GM19438 (cell line): ENCODE results near the gene SP6.

ENCODE experiments used
- ATAC-seq: cut with Tn5 transposase; IDR thresholded peaks from one replicate; pipeline ENCODE4 v1.9.1; 2021; ENCODE audit warnings: low read depth; ENCODE audit not compliant: unreplicated experiment

SP6 gene

GRCh38 chr17:47879776-47880454, 29.0 kb upstream of the SP6 start:
- ATAC-seq = no peak

DNA sequence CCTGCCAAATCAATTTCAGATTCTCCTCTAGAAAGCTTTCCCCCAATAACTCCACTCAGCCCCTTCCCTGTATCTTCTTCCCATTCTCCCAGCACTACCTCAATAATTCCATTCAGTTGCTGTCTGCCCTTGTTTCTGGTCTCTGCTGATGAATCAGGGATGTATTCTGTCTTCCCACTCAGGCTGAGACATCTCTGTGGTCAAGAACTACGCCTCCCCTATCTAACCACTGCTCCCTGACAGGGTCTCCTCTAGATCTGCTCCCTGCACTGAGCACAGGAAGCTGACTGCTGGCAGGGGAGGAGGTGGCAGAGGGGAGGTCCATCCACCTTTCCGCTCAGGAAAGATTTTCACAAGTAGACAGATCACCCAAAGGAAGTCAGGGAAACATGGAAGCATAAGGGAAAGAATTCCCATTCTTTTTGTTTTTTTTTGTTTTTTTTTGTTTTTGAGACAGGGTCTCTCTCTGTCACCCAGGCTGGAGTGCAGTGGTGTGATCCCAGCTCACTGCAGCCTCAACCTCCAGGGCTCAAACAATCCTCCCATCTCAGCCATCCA, 28.1 kb upstream of the SP6 start:
- no peak for ATAC-seq

GRCh38 chr17:47878203-47879027, 27.5 kb upstream of the SP6 start:
- ATAC-seq = no peak

DNA sequence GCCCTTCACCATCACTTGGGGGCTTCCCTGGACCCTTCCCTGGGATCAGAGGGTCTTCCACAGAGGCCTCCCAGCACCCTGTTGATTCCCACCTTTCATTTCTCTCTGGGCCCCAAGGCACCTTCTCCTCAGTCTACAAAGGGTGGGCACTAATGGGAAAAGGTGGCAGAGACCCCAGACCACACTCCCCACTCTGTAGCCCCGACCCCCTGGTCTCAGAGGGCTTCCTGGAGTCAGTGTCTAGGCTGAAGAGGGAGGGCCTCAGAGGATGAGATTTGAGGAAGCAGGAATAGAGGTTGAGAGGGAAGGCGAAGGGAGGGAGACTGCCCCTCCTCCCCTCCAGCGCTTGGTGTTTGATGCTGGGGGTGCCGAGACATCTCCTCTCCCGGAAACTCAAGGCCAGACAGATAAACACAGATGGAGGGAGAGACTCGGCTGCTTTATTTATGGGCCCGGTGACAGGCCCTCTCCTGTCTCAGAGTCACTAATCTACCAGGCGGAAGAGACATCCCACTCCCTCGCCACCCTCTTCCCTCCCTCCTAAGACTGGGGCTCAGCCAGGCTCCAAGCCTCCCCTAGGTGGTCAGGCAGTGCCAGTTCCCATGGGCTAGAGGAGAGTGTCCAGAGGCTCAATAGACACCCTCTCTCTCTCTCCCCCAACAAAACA, 26.5 kb upstream of the SP6 start:
- ATAC-seq = no peak

DNA sequence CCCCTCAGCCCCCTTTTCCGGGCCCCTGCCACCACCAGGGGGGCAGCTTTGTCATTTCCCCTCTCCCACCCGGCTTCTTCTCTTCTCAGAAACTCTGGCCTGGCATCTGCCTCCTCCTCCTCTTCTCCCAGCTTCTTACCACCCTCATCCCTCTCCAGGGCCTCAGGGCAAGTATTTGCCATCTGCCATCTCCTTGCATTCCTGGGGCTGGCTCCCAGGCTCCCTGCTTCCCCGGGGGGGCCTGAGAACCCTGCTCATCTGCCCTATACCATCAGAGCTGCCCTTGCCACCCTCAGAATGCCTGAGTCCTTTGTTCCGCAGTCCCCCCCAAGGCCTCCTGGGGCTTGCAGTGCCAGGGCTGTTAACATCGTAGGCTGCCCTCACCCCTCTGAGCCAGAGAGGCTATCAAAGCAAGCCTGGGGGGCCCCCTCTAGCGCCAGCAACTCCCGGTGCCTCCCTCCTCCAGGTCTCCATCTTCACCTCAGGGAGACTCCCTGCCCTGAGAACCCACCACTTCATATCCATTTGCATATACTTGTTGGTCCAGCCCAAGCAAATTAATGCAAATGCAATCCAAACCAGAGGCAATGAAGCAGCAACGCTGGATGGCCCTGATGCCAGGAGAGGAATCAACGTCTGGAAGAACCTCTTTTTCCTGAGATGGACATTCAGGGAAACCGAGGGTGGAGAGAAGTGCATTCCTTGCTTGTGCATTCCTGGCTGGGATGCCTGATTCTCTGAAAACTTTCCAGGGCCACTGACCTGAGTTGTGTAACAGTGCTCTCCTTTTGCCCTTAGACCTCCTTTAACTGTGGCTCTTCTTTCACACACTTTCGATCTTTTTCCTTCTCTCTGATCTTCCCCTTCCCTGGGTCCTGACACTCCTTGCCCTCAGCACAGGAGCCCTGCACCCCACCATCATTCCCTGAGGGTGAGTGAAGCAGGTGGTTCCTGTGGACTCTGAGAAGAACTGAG, 24.3 kb upstream of the SP6 start:
- no peak for ATAC-seq

DNA sequence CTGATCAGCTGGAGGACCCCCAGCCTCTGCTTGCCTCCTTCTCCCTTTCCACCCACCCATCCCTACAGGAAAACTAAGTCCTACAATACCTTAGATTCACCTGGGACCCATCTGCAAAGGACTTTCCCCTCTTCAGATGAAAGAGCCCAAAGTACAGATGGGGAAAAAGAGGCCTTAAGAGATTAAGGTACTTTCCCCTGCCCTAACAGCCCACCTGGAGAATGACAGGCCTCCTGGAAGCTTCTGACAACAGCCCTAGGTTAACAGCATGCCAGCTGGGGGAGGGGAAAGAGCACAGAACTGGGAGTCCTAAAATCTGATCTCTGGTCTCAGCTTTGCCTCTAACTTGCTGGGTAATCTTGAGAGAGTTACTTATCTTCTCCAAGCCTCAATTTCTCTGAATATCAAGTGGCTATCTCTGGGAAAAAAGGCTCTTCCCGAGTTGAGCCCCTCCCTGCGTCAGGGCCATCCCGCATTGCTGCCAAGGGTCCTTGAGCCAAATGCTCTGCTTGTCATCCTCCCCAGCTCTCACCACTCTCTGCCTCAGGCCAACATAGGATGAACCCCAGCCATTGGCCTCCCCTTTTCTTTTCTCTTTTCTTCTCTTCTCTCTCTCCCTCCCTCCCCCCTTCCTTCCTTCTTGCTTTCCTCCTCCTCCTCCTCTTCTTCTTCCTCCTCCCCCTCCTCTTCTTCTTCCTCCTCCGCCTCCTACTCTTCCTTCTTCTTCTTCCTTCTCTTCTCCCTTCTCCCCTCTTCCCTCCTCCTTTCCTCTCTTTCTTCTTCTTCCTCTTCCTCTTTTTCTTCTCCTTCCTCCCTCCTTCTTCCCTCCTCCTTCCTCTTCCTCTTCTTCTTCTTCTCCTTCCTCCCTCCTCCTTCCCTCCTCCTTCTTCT, 22.5 kb upstream of the SP6 start:
- no peak for ATAC-seq

DNA sequence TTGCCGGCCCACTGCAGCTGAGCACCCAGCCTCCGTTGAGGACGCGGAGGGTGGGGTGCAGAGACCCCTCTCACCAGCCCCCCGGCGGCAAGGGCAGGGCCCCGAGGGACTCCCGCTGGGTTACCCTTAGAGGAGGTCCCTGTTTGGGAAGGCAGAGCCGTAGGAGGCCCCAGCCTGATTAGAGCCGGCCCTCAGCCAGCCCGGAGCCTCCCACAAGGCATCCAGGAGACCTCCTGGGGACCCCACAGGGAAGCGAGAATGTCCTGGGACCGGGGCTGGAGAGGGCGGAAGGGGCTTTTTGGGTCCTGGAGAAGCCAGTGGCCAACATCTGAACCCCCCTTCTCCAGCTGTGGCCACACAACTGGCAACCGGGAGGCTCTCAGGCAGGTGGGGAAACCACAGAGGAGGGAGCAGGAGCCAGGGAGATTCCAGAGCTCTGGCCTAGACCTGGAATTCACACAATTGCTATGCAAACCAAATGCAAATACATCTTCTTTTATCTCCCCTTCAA, 21.7 kb upstream of the SP6 start:
- ATAC-seq = no peak

DNA sequence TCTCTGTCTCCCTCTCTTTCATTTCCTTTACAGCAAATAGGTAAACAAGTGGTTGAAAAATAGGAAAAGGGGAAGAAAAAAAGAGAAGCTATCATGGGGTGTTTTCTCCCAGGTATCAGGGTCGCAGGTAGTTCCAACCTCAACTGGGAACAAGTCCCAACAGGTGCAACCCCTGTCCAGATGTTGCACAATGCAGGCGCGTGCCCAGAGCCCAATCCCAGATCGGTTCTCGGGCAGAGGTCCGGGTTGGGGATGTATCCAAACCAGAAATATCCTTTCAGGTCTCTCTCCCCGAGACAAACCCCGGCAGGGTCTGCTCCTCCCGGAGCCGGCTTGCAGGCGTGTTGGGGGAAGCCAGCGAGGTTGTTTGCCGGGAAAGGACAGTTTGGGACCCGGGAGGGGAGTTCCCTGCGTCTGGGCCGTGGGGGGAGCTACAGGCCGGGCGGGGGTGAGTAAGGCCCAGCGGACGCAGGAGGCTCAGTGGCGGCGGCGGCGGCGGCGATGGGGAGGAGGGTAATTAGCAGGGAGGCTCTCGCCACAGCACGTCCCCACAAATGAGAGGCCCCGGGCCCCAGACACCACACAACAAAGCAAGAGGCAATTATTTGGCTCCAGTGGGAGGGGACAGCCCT, 21.2 kb upstream of the SP6 start:
- no peak for ATAC-seq

DNA sequence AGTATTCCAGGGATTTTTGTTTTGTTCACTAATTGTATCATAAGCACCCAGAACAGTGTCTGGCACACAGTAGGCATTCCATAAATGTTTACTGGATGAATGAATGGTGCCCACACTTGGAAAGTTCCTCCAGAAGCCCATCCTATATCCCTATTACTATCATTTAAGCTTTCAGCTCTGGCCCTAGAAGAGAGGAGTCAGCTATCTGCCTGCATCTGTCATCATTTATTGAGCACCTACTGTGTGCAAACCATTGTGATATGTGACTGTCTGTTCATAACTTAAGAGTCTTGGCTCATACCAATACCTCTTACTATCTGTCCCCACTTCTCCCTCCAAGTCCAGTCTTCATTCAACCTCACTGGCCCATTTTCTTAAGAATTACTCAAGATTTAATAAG, 20.1 kb upstream of the SP6 start:
- no peak for ATAC-seq

DNA sequence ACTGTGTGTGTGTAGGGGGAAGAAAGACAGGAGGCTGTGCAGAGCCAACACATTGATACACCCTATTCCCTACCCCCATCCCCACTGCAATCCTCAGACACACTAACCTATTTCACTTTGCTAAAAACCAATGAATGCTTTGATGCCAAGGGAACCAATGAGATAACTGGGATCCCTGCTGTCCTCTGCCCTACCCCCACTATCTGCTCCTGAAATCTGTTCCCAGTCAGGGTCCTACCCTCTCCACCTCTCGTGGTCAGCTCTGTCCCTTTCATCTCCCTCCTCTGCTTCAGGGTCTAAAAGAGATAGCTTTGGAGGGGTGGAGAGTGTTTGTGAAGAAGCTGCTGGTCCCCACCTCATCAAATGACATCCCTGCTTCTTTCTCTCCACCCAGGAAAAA, 19.1 kb upstream of the SP6 start:
- ATAC-seq = no peak

DNA sequence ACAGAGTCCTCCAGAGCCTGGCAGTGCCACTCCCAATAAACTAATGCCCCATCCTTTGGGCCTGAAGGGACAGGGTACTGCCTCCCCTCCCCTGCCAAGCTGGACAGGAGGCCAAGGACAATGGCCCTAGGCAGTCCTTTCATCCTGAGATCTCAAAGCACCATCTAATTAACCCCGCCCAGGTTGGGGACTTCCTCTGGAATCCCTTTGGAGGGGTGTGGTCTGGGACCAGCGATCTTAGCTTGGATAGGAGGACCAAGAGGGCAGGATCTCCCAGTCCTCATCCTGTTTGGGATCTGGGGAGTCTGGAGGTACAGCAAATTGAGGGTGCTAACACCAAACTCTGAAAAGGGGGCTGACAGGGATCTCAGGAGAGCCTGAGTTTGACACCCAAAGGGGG, 18.2 kb upstream of the SP6 start:
- ATAC-seq = no peak

GRCh38 chr17:47867813-47868533, 17.0 kb upstream of the SP6 start:
- no peak for ATAC-seq

DNA sequence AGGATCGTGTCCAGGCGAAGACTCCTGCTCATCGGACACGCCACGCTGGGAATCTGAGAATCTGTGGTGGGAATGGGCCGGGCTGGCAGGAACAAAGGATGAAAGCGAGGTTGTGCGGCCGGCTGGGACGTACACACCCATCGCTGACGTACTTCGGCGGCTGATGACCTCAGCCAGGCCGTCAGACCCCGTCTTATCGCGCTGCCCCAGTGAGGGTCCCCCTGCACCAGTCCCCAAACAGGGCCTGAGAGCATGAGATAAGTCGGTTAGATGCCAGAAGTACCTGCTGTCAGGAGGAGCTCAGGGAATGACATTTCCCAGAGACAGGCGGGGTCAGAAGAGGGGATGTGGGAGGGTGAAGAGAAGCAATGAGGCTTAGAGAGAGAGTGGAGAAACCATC, 16.0 kb upstream of the SP6 start:
- no peak for ATAC-seq

DNA sequence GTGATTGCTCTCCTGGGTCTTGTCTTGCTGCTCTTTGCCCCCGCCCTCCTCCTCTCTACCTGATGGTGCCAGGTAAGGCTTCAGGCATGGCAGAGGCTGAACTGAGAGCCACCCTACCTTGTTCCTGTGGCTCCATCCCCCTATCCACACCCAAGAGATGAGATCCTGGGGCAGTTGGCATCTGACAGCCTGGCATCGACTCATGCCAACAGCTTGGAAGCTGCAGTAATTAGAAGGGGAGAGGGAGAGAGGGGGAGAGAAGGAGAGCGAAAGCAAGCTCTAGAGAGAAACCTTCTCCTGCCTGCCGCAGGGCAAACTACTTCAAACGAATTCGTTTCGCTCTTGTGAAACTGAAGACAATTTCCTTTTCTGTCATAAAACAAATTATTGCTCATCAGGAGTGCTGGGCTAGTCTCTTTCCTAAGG, 13.8 kb upstream of the SP6 start:
- no peak for ATAC-seq

DNA sequence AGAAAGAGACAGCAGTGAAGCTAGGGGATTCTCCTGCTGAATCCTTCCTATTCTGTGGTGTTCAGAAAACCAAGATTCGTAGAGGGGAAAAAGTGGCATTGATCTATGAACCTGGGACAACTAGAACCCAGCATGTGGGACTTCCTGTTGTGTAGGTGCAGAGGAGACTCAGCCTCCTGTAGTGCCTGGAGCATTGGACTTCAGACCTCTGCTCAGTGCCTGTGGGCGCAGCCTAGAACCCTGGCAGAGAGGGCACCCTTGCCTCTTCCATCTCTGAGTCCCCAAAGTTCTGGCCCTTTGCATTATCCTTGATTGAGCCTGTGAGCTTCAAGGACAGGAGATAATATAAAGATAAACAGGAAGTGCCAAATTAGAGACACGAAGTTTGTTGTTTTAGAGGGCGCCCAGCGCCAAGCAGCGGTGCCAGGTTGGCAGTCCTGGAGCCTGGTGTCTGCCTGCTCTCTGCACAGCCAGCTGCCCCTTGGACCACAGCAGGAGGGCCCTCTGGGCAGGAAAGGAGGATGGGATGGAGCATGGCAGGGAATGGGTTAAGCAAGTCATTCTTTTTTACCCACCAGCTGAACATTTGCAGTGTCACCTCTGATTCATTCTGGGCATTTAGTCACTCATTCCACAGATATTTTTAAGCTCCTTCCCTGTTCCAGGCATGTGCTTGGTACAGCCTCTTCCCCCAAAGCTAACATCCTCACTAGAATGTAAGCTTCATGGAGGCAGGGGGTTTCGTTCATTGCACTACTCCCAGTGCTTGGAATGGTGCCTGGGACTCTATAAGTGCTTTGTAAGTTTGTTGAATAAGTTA, 11.9 kb upstream of the SP6 start:
- ATAC-seq = no peak

- ATAC-seq = no peak
Observed at GRCh38 chr17:47860386-47860785, 9.4 kb upstream of the SP6 start.
